HG02763 (cell line): ENCODE data around the gene CHPF2.

Experiments used
- ATAC-seq: cut with Tn5 transposase; IDR thresholded peaks from one replicate; pipeline ENCODE4 v1.9.1; 2021; ENCODE audit warnings: mild to moderate bottlenecking, moderate library complexity; ENCODE audit not compliant: unreplicated experiment

CHPF2 gene

DNA sequence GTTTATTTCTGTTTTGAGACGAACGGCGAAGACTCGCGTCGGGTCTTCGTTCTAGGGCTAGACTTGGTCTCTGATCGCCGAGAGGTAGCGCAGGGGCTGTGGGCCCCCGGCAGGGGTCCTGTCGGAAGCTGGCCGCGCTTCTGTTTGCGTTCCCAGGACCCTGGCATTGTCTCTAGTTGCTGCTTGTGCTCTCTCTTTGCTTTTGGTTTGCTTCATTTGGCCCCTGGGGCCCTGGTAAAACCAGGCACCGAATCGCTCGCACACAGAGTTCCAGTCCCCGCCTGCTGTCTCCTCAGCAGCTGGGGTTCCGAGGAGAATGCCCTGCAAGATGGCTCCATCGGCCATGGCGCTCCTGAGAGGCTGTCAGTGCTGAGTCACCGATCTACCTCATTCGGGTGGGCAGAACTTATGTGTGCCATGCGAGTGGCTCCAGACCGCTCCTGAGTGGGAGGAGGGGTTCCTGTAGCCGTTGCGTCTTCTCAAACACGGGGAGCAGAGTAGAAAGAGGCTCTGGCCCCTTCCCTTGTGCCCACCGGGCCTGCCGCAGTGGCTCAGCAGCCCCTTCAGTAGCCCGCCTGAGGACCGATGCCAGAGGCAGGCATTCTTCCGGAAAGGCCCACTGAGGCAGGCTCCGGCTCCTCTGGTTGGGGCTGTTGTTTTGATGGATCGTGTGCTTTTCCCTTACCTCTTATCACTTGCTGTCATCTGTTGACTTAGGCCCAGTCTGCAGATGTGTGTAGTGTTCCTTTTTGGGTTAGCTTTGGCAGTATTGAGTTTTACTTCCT, 826 bp downstream of the CHPF2 start:
- ATAC-seq = no peak

DNA sequence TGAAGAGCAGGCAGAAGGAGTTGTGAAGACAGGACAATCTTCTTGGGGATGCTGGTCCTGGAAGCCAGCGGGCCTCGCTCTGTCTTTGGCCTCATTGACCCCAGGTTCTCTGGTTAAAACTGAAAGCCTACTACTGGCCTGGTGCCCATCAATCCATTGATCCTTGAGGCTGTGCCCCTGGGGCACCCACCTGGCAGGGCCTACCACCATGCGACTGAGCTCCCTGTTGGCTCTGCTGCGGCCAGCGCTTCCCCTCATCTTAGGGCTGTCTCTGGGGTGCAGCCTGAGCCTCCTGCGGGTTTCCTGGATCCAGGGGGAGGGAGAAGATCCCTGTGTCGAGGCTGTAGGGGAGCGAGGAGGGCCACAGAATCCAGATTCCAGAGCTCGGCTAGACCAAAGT, 1.5 kb downstream of the CHPF2 start:
- ATAC-seq = no peak

DNA sequence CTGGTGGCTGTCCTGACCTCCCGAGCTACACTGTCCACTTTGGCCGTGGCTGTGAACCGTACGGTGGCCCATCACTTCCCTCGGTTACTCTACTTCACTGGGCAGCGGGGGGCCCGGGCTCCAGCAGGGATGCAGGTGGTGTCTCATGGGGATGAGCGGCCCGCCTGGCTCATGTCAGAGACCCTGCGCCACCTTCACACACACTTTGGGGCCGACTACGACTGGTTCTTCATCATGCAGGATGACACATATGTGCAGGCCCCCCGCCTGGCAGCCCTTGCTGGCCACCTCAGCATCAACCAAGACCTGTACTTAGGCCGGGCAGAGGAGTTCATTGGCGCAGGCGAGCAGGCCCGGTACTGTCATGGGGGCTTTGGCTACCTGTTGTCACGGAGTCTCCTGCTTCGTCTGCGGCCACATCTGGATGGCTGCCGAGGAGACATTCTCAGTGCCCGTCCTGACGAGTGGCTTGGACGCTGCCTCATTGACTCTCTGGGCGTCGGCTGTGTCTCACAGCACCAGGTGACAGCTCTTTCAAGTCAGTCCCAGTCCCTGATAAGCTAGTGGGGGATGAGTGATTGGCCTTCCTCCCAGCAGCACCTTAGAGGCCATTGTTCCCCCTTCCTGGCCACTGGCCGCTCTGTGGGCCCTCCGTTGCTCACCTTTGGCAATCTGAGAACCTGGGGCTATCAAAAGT, 3.0 kb downstream of the CHPF2 start:
- no peak for ATAC-seq

- ATAC-seq = no peak
These were observed 4.1 kb downstream of the CHPF2 start for GRCh38 chr7:151236406-151236805.

GRCh38 chr7:151237244-151238189, 5.2 kb downstream of the CHPF2 start:
- no peak for ATAC-seq

- ATAC-seq = no peak
These were observed 6.0 kb downstream of the CHPF2 start for GRCh38 chr7:151238190-151238810.

DNA sequence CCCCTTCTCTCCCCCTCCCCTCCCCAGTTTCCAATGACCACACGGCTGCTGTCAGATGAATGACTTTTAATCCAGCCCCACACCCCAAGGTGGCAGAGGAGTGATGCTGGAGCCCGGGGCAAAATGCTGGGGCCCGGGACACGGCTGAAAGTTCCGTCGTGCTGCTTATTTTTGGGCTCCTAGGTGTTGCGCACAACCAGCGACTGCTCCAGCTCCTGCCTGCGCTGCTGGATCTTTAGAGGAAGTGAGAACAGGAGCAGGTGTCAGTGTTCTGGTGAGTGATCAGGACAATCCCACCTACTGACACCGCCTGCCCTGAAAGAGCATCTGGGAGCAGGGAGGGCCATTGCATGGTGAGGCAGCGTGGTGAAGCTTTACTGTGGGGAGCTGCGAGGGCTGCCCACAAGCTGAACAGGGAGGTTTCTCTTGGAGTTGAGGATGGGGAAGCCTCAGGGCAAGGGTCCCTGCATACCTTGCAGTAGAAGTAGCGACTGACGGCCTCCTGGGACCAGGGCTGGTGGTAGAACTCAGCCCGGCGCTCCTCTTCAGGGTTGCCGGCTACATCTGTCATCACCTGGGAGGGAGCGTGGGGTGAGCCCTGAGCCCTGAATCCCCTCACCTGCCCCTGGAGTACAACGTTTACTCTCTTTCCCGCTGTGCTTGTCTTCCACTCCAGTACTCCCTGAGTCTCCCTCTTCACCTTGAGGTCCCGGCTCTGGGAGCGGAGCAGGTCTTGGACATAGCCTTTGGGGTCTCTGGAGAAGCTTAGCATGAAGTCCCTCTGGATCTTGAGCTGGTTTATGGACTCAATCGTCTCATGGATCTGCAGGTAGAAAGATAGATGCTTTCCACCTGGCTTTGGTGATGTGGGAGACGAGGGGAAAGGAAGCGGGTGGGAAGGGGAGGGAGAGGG, 6.9 kb downstream of the CHPF2 start:
- ATAC-seq = no peak

GRCh38 chr7:151239837-151240459, 7.7 kb downstream of the CHPF2 start:
- ATAC-seq = no peak

DNA sequence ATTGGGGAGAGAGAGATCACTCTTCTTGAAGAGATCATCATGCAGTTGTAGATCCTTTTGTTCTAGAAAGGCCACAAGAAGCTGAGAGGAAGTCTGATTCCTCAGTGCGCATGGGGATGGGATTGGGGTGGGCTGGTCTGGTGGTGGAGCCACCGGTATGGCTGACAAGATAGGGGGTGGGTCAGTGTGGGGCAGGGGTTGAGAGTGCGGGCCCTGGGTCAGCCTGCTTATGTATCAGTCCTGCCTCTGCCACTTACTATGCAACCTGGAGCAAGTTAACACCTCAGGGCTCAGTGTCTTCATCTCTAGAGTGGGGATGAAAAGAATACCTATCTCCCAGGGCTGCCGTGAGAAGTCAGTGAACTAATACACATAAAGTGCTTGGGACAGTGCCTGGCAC, 8.3 kb downstream of the CHPF2 start:
- no peak for ATAC-seq

- no peak for ATAC-seq
These were observed 8.9 kb downstream of the CHPF2 start for GRCh38 chr7:151240942-151241754.

DNA sequence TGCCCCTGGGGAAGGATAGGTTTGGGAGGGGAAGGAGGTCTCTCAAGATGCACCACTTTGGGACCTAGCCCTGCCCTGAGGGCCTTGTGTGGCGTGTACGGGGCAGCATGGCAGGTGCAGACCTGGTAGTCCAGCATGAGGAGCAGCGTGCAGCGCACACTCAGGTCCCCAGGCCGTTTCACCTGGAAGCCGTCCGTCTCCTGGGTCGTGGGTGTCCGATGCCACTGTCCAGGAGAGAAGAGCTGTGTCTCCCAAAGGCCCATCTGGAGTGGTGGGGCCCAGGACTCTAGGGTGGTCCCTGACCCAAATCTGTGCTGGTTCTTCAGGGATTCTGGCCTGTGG, 9.4 kb downstream of the CHPF2 start:
- no peak for ATAC-seq

- no peak for ATAC-seq
These were observed 10.1 kb downstream of the CHPF2 start for GRCh38 chr7:151242159-151243044.

GRCh38 chr7:151243045-151243349, 10.7 kb downstream of the CHPF2 start:
- ATAC-seq = no peak

DNA sequence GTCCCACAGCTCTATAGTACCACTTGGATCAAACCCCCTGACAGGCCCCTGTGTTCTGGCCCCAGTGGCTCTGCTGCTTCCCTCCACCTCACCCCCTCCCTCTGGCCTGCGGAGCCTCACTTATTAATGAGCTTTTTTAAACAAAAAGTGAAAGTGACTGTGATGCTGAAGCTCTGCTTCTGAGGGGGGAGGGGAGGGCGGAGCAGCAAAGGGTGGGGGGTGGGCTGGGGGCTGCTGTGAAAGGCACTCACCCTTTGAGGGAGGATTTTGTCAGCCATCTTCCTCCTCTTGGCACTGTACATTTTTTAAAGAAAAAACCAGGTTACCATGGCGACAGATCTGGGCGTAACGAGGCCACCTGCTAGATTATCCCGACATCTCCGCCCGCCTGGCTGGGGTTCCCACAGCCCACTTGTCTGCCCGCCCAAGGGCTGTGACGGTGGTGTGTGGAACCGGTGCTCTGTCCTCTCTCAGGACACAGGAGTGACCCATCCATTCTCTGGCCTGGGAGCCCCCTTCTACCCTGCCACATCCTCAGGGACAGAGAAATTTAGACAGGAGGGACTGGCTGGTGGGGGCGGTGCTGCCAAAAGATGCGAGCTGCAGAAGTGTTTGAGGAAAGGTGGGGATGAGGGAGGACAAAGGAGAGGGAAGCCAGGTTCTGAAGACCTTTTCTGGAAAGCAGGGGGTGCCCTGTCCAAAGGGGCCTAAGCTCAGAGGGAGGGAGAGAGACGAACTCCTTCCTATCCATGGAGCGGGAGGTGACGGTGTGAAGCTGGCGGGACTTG, 11.3 kb downstream of the CHPF2 start:
- no peak for ATAC-seq

GRCh38 chr7:151244196-151244840, 12.0 kb downstream of the CHPF2 start:
- no peak for ATAC-seq

GRCh38 chr7:151244841-151245346, 12.6 kb downstream of the CHPF2 start:
- no peak for ATAC-seq
